ENCODE measurements around the gene GUCA2A.
A peak's percentile ranks its signal among the peaks of the same experiment; 100 is the strongest.

The GUCA2A gene

DNA sequence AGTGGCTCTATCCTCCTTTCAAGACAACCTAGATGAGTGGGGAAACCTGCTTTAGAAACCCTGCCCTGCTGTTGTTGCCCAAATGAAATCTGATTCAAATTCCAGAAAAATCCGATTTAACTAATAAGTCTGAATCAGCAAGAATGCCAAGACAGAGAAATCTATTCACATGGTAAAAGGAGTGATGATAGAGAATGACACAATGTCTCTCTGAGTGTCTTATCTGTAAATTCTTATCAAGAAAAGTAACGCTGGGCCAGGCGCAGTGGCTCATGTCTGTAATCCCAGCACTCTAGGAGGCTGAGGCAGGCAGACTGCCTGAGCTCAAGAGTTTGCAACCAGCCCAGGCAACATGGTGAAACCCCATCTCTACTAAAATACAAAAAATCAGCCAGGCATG is 13.7 kb upstream of the GUCA2A start:
- Histone ChIP-seq H3K9me3 (ENCODE audit: control insufficient read depth in 2 of 2, low read length in 2 of 2) (no peaks in the 10 kb centered on the region), H3K4me3 (ENCODE audit: low read length in 2 of 2) (no peak overlapping the region), H3K27ac (ENCODE audit: low read depth in 2 of 2, low read length in 2 of 2) (no peak overlapping the region), H3K4me1 (ENCODE audit: control insufficient read depth in 2 of 2, insufficient read depth in 2 of 2, low read length in 2 of 2) (peaks cover 2 to 4% of the 10 kb centered on the region in 2 donors), H3K27me3 (ENCODE audit: control insufficient read depth in 2 of 2, insufficient read depth in 2 of 2, low read length in 2 of 2) (no peaks in the 10 kb centered on the region), H3K36me3 (ENCODE audit: control insufficient read depth in 2 of 2, insufficient read depth in 2 of 2, low read length in 2 of 2) (peaks cover 21 to 22% of the 10 kb centered on the region in 2 donors), H3K9ac (ENCODE audit: low read depth in 1 of 2, low read length in 2 of 2) (no peak overlapping the region)

GRCh38 chr1:42177541-42177981 is 13.0 kb upstream of the GUCA2A start:
- Histone ChIP-seq H3K4me1 (ENCODE audit: control insufficient read depth in 2 of 2, insufficient read depth in 2 of 2, low read length in 2 of 2) (peaks cover 9 to 11% of the 10 kb centered on the region in 2 donors), H3K9me3 (ENCODE audit: control insufficient read depth in 2 of 2, low read length in 2 of 2) (no peaks in the 10 kb centered on the region), H3K27me3 (ENCODE audit: control insufficient read depth in 2 of 2, insufficient read depth in 2 of 2, low read length in 2 of 2) (no peaks in the 10 kb centered on the region), H3K4me3 (ENCODE audit: low read length in 2 of 2) (no peak overlapping the region), H3K27ac (ENCODE audit: low read depth in 2 of 2, low read length in 2 of 2) (no peak overlapping the region), H3K9ac (ENCODE audit: low read depth in 1 of 2, low read length in 2 of 2) (no peak overlapping the region), H3K36me3 (ENCODE audit: control insufficient read depth in 2 of 2, insufficient read depth in 2 of 2, low read length in 2 of 2) (peaks cover 21 to 22% of the 10 kb centered on the region in 2 donors)

DNA sequence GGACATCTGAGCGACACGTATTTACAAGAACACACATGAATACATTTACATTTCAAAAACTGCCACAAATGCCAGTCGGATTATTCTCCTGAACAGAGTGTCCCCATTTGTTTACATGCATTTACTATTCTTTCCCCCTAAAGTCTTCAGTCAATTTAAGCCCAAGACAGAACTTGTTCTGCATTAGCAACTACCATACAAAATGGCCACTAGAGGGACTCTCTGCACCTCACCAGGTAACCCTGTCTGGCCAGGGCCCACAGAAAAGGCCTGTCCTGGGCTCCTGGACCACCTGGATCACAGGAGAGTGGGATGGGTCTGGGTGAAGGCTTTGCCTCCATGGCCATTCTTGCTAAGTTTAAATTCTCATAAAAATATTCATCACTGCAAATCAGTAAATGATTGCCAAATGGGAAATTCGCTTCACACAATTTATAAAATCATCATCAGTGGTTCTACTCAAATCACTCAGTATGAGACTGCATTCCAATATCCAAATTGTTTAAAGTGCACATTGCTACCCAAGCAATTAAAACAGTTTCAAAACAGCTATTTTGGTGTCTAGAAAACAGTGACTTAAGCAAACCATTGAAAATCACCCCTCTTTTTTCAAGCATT is 12.5 kb upstream of the GUCA2A start:
- Histone ChIP-seq H3K27me3 (ENCODE audit: control insufficient read depth in 2 of 2, insufficient read depth in 2 of 2, low read length in 2 of 2) (no peaks in the 10 kb centered on the region), H3K36me3 (ENCODE audit: control insufficient read depth in 2 of 2, insufficient read depth in 2 of 2, low read length in 2 of 2) (peaks cover 19 to 22% of the 10 kb centered on the region in 2 donors), H3K9ac (ENCODE audit: low read depth in 1 of 2, low read length in 2 of 2) (no peak overlapping the region), H3K27ac (ENCODE audit: low read depth in 2 of 2, low read length in 2 of 2) (no peak overlapping the region), H3K4me3 (ENCODE audit: low read length in 2 of 2) (no peak overlapping the region), H3K4me1 (ENCODE audit: control insufficient read depth in 2 of 2, insufficient read depth in 2 of 2, low read length in 2 of 2) (peaks cover 15 to 16% of the 10 kb centered on the region in 2 donors), H3K9me3 (ENCODE audit: control insufficient read depth in 2 of 2, low read length in 2 of 2) (no peaks in the 10 kb centered on the region)

DNA sequence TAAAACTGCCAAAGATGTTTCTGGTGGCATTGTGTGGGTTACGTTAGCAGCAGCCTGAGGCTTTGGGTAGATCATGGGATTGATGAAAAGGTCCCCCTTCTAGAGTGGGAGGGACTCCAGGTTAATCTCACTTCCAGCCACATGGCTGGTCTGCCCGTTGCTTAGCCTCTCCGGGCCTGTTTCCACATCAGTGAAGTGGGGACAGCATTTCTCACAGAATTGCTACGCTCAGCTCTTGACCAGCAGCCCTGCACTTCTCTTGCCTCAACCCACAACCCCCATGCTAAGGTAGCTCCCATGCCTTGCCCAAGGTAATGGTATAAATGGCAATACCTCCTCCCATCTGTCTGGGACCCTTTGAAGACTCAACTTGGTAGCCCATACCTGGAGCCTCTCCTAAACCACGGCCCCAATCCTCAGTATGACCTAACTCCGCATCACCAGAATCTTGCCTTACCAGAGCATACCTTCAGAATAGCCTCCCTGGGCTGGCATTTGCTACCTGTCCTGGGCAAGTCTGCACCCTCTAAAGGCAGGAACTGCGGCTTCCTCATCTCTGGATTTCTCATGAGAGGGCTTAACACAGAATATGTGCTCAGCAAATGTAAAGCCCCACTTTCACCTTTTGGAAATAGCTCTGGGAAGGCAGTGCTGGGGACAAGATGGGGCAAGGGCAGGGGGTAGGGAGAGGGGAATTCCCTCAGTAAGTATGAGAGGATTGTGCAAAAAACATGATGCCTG is 10.9 kb upstream of the GUCA2A start:
- H3K36me3 ChIP-seq (ENCODE audit: control insufficient read depth in 2 of 2, insufficient read depth in 2 of 2, low read length in 2 of 2): peaks cover 10 to 12% of the 10 kb centered on the region in 2 donors
- H3K27ac ChIP-seq (ENCODE audit: low read depth in 2 of 2, low read length in 2 of 2): no peak overlapping the region
- no peaks in the 10 kb centered on the region for H3K27me3 ChIP-seq (ENCODE audit: control insufficient read depth in 2 of 2, insufficient read depth in 2 of 2, low read length in 2 of 2)
- H3K9me3 ChIP-seq (ENCODE audit: control insufficient read depth in 2 of 2, low read length in 2 of 2): no peaks in the 10 kb centered on the region
- H3K4me1 ChIP-seq (ENCODE audit: control insufficient read depth in 2 of 2, insufficient read depth in 2 of 2, low read length in 2 of 2): peaks cover 29 to 30% of the 10 kb centered on the region in 2 donors
- H3K4me3 ChIP-seq (ENCODE audit: low read length in 2 of 2): no peak overlapping the region
- H3K9ac ChIP-seq (ENCODE audit: low read depth in 1 of 2, low read length in 2 of 2): no peak overlapping the region

- no peak overlapping the region for H3K9ac ChIP-seq (ENCODE audit: low read depth in 1 of 2, low read length in 2 of 2)
- no peaks in the 10 kb centered on the region for H3K9me3 ChIP-seq (ENCODE audit: control insufficient read depth in 2 of 2, low read length in 2 of 2)
- H3K27ac ChIP-seq (ENCODE audit: low read depth in 2 of 2, low read length in 2 of 2): no peak overlapping the region
- H3K27me3 ChIP-seq (ENCODE audit: control insufficient read depth in 2 of 2, insufficient read depth in 2 of 2, low read length in 2 of 2): no peaks in the 10 kb centered on the region
- H3K4me1 ChIP-seq (ENCODE audit: control insufficient read depth in 2 of 2, insufficient read depth in 2 of 2, low read length in 2 of 2): peaks cover 39 to 40% of the 10 kb centered on the region in 2 donors
- H3K36me3 ChIP-seq (ENCODE audit: control insufficient read depth in 2 of 2, insufficient read depth in 2 of 2, low read length in 2 of 2): peaks cover under 1 to 3% of the 10 kb centered on the region in 2 donors
- no peak overlapping the region for H3K4me3 ChIP-seq (ENCODE audit: low read length in 2 of 2)
Observed at GRCh38 chr1:42173961-42174735, 9.6 kb upstream of the GUCA2A start.

- Histone ChIP-seq H3K9me3 (ENCODE audit: control insufficient read depth in 2 of 2, low read length in 2 of 2) (no peaks in the 10 kb centered on the region), H3K4me1 (ENCODE audit: control insufficient read depth in 2 of 2, insufficient read depth in 2 of 2, low read length in 2 of 2) (peaks cover 39 to 44% of the 10 kb centered on the region in 2 donors), H3K27me3 (ENCODE audit: control insufficient read depth in 2 of 2, insufficient read depth in 2 of 2, low read length in 2 of 2) (no peaks in the 10 kb centered on the region), H3K36me3 (ENCODE audit: control insufficient read depth in 2 of 2, insufficient read depth in 2 of 2, low read length in 2 of 2) (peaks cover 0 to 3% of the 10 kb centered on the region in 2 donors), H3K4me3 (ENCODE audit: low read length in 2 of 2) (no peak overlapping the region), H3K27ac (ENCODE audit: low read depth in 2 of 2, low read length in 2 of 2) (peak overlapping the region; percentile 79 to 88), H3K9ac (ENCODE audit: low read depth in 1 of 2, low read length in 2 of 2) (peak overlapping the region in 1 of 2 donors; percentile 17)
Observed at GRCh38 chr1:42173155-42173933, 8.8 kb upstream of the GUCA2A start.

DNA sequence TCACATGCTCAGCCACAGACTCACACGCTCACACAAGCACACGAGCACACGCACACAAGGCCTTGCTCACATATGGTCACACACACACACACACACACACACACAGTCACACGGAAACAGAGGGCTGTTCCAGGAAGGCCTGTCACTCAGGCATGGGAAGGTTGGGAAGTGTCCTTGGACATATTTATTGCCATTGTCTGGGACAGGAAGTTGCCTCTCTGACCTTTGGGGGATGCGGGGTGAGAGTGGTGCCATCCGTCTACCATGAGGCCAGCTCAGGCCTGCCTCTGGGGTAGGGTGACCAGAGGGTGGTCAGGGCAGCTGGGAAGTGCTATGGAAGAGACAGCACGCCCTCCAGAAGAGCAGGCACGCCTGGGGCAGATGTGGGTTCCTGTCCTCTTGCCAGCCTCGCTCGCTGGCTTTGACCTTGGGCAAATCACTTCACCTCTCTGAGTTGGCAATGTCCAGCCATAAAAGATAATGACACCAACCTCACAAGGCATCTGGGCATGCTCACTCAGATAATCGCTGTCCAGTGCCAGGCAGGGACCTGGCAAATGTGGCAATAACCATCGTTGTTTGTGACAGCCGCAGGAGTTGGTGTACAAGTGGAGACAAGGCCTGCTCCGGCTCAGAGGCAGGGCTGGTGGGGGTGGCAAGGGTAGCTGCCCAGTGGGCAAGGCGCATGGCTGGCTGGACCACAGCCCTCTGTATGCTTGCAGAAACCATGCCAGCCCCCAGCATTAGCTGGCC is 8.0 kb upstream of the GUCA2A start:
- H3K36me3 ChIP-seq (ENCODE audit: control insufficient read depth in 2 of 2, insufficient read depth in 2 of 2, low read length in 2 of 2): peaks cover 0 to 3% of the 10 kb centered on the region in 2 donors
- H3K9me3 ChIP-seq (ENCODE audit: control insufficient read depth in 2 of 2, low read length in 2 of 2): no peaks in the 10 kb centered on the region
- peak overlapping the region in 1 of 2 donors; percentile 18 for H3K9ac ChIP-seq (ENCODE audit: low read depth in 1 of 2, low read length in 2 of 2)
- peaks cover 41 to 52% of the 10 kb centered on the region in 2 donors for H3K4me1 ChIP-seq (ENCODE audit: control insufficient read depth in 2 of 2, insufficient read depth in 2 of 2, low read length in 2 of 2)
- no peaks in the 10 kb centered on the region for H3K27me3 ChIP-seq (ENCODE audit: control insufficient read depth in 2 of 2, insufficient read depth in 2 of 2, low read length in 2 of 2)
- no peak overlapping the region for H3K4me3 ChIP-seq (ENCODE audit: low read length in 2 of 2)
- peak overlapping the region; percentile 79 to 88 for H3K27ac ChIP-seq (ENCODE audit: low read depth in 2 of 2, low read length in 2 of 2)

- Histone ChIP-seq H3K4me1 (ENCODE audit: control insufficient read depth in 2 of 2, insufficient read depth in 2 of 2, low read length in 2 of 2) (peaks cover 41 to 52% of the 10 kb centered on the region in 2 donors), H3K27ac (ENCODE audit: low read depth in 2 of 2, low read length in 2 of 2) (peak overlapping the region; percentile 79 to 88), H3K36me3 (ENCODE audit: control insufficient read depth in 2 of 2, insufficient read depth in 2 of 2, low read length in 2 of 2) (peaks cover 0 to 3% of the 10 kb centered on the region in 2 donors), H3K9ac (ENCODE audit: low read depth in 1 of 2, low read length in 2 of 2) (peak overlapping the region in 1 of 2 donors; percentile 18), H3K27me3 (ENCODE audit: control insufficient read depth in 2 of 2, insufficient read depth in 2 of 2, low read length in 2 of 2) (no peaks in the 10 kb centered on the region), H3K4me3 (ENCODE audit: low read length in 2 of 2) (no peak overlapping the region), H3K9me3 (ENCODE audit: control insufficient read depth in 2 of 2, low read length in 2 of 2) (no peaks in the 10 kb centered on the region)
Observed at GRCh38 chr1:42171679-42172266, 7.2 kb upstream of the GUCA2A start.

All from mucosa of rectum (tissue), 2 donors.